HFFc6 (cell line): Measurements from ENCODE around the gene MAP3K6. TPM values are rescaled to one million over a fixed set of nuclear protein-coding genes. Genes with fewer than 3 reads are reported as not detected.
"Not testable (repeated sequence)": the region's sequence is repeated elsewhere in the genome, so short reads cannot be mapped to it uniquely, and the experiment has no call there.

Source experiments
- DNase-seq: peaks from one replicate; pipeline ENCODE4 v3.0.0-alpha.2; 2018
- H3K27ac Mint-ChIP-seq: 2 replicates; pipeline ENCODE4 v1.8.0; 2020; ENCODE audit warnings: mild to moderate bottlenecking, mixed read lengths
- H3K27me3 Mint-ChIP-seq: 2 replicates; pipeline ENCODE4 v1.8.0; 2021; ENCODE audit warnings: mild to moderate bottlenecking, moderate library complexity, mixed read lengths; ENCODE audit not compliant: insufficient read depth
- H3K36me3 Mint-ChIP-seq: 2 replicates; pipeline ENCODE4 v1.8.0; 2021; ENCODE audit warnings: low read depth, mixed read lengths
- H3K4me1 Mint-ChIP-seq: 2 replicates; pipeline ENCODE4 v1.8.0; 2020; ENCODE audit warnings: low read depth, mixed read lengths
- H3K4me3 Mint-ChIP-seq: 2 replicates; pipeline ENCODE4 v1.8.0; 2020; ENCODE audit warnings: mild to moderate bottlenecking, moderate library complexity, mixed read lengths
- H3K9me3 Mint-ChIP-seq: 2 replicates; pipeline ENCODE4 v1.8.0; 2020; ENCODE audit warnings: mild to moderate bottlenecking, mixed read lengths
- CTCF ChIP-seq: fragments of 200-600 bp; sonication (generic); IDR thresholded peaks from 2 replicates; pipeline ENCODE4 v1.5.0; 2021; ENCODE audit warnings: antibody characterized with exemption, mild to moderate bottlenecking
- total RNA-seq, 6 experiments: library from RNA; stranded (reverse); fragmentation: NEBNext Ultra II Directional; extraction: Animal tissue kit (Norgen Biotek cat#: 25700); gene quantifications; 2 replicates in 1 of 6; 3 replicates in 5 of 6; pipeline ENCODE4 v1.2.3, GENCODE V29; 2021

MAP3K6 gene
- total RNA-seq, 6 experiments from 2014 or later, result 22.6 to 30.8 (median 27.7) TPM

GRCh38 chr1:27410709-27411108, 43.9 kb upstream of the MAP3K6 start:
- Mint-ChIP-seq H3K4me1 (peaks cover 7% of the 10 kb centered on the region), H3K27me3 (peaks cover 1% of the 10 kb centered on the region; the same call in 1 of the 2 replicates), H3K9me3 (no peaks in the 10 kb centered on the region), H3K4me3 (no peak overlapping the region), H3K27ac (peak overlapping the region; percentile 14; the same call in 1 of the 2 replicates), H3K36me3 (peaks cover 42% of the 10 kb centered on the region)
- no peak for DNase-seq
- no peak for TF ChIP-seq CTCF

- Mint-ChIP-seq H3K4me3 (no peak overlapping the region), H3K27me3 (peaks cover 1% of the 10 kb centered on the region; the same call in 1 of the 2 replicates), H3K4me1 (peaks cover 8% of the 10 kb centered on the region), H3K27ac (no peak overlapping the region), H3K9me3 (no peaks in the 10 kb centered on the region), H3K36me3 (peaks cover 35% of the 10 kb centered on the region)
- DNase-seq, result no peak
- TF ChIP-seq CTCF, result no peak
Observed at GRCh38 chr1:27409669-27410068, 42.9 kb upstream of the MAP3K6 start.

- H3K36me3 Mint-ChIP-seq, result peaks cover 22% of the 10 kb centered on the region
Observed at GRCh38 chr1:27408151-27408550, 41.4 kb upstream of the MAP3K6 start.

GRCh38 chr1:27406791-27407190, 40.0 kb upstream of the MAP3K6 start:
- H3K27me3 Mint-ChIP-seq, H3K4me3 Mint-ChIP-seq, H3K9me3 Mint-ChIP-seq, DNase-seq, H3K27ac Mint-ChIP-seq: not testable (repeated sequence)
- H3K36me3 Mint-ChIP-seq, result peaks cover 18% of the 10 kb centered on the region
- H3K4me1 Mint-ChIP-seq, result peaks cover 33% of the 10 kb centered on the region

More at GRCh38 chr1:27408151-27408550, 41.4 kb upstream of the MAP3K6 start:
- TF ChIP-seq CTCF, result no peak
- Mint-ChIP-seq H3K27ac (peak overlapping the region; percentile 67; the same call in 1 of the 2 replicates), H3K4me1 (peaks cover 23% of the 10 kb centered on the region), H3K27me3 (peaks cover 1% of the 10 kb centered on the region; the same call in 1 of the 2 replicates), H3K4me3 (no peak overlapping the region), H3K9me3 (no peaks in the 10 kb centered on the region)
- no peak for DNase-seq

GRCh38 chr1:27406362-27406680, 39.6 kb upstream of the MAP3K6 start:
- peak overlapping the region; percentile 21; the same call in 1 of the 2 replicates for H3K27ac Mint-ChIP-seq
- no peaks in the 10 kb centered on the region for H3K9me3 Mint-ChIP-seq
- no peak for TF ChIP-seq CTCF
- peaks cover 33% of the 10 kb centered on the region for H3K4me1 Mint-ChIP-seq
- no peak overlapping the region for H3K4me3 Mint-ChIP-seq
- H3K27me3 Mint-ChIP-seq, result peaks cover 1% of the 10 kb centered on the region
- H3K36me3 Mint-ChIP-seq, result peaks cover 16% of the 10 kb centered on the region
- DNase-seq, result no peak

- not testable (repeated sequence) for H3K27me3 Mint-ChIP-seq, H3K9me3 Mint-ChIP-seq, H3K4me3 Mint-ChIP-seq, DNase-seq
- H3K4me1 Mint-ChIP-seq, result peaks cover 33% of the 10 kb centered on the region
- peaks cover 14% of the 10 kb centered on the region for H3K36me3 Mint-ChIP-seq
- peak overlapping the region; percentile 21; the same call in 1 of the 2 replicates for H3K27ac Mint-ChIP-seq
Observed at GRCh38 chr1:27405598-27406361, 39.0 kb upstream of the MAP3K6 start.
